ENCODE results near the gene CPE.

Gene CPE

DNA sequence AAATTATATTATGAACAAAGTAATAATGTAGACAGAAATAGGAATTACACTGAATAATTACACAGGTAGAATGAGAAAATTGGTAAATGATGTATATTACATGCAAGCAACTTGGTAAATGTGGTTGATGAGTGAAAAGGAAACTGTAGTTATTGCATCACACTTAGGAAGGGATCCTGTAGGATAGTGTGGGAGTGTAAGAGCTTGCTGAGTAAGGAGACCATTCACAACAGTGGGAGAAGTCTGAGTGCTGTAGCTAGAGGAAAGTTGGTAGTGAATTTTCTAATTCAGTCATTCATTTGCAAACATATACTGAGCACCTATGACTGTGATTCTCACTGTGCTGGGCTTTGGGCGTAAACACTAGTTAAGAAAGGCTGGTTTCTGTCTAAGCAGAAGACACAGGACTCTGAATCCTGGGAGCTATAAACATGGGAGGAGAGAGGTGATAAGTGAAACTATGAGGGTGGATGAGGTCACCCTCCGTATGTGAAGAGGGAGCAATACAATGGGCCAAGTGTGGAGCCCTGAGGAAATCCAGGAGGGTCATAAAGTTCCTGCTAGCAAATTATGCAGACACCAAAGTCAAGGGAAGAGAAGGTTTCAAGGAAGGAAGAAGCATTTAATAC lies 14.2 kb upstream of the CPE start:
- H3K4me3 ChIP-seq (ENCODE audit: control insufficient read depth, low read depth, low read length): no peak overlapping the region
- DNase-seq (ENCODE audit: low read depth): peak; percentile 65
- TF ChIP-seq, protein P1, sequence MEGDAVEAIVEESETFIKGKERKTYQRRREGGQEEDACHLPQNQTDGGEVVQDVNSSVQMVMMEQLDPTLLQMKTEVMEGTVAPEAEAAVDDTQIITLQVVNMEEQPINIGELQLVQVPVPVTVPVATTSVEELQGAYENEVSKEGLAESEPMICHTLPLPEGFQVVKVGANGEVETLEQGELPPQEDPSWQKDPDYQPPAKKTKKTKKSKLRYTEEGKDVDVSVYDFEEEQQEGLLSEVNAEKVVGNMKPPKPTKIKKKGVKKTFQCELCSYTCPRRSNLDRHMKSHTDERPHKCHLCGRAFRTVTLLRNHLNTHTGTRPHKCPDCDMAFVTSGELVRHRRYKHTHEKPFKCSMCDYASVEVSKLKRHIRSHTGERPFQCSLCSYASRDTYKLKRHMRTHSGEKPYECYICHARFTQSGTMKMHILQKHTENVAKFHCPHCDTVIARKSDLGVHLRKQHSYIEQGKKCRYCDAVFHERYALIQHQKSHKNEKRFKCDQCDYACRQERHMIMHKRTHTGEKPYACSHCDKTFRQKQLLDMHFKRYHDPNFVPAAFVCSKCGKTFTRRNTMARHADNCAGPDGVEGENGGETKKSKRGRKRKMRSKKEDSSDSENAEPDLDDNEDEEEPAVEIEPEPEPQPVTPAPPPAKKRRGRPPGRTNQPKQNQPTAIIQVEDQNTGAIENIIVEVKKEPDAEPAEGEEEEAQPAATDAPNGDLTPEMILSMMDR (conservative IDR thresholded peaks at IDR 0.05; ENCODE audit: control insufficient read depth, insufficient read depth, low read depth, low read length): no peak

DNA sequence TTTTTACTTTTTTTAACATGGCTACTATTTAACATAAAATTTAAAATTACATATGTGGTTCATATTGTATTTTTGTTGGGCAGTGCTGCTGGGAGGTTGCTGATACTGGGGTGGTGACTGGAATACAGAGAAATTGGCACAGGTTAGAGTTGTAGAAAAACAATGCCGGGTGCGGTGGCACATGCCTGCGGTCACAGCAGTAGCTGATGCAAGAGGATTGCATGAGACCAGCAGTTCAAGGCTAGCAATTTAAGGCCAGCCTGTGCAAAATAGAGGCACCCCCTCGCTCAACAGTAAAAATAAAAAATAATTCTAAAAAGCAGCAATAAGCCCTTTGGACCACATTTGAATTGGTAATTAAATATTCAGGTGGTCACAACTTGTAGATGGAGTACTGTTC lies 11.8 kb upstream of the CPE start:
- DNase-seq (ENCODE audit: low read depth): no peak
- no peak overlapping the region for H3K4me3 ChIP-seq (ENCODE audit: control insufficient read depth, low read depth, low read length)

DNA sequence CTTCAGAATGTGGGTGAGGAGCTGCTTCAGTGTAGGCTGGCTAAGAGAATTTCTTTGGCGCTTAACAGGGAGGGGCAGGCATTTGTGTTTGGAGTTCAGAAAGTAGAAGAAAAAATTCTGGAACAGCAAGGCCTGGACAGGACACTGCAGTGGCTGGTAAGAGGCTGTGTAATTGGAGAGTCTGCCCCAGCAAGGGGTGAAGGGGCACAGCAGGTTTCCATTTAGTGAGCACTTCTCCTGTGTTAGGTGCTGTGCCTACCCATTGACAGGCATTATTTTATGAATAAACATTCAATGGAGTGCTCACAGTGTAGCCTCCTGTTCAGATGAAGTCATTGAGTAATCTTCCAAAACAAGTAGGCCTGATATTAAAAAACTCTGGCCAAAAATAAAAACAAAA lies 10.7 kb upstream of the CPE start:
- no peak overlapping the region for H3K4me3 ChIP-seq (ENCODE audit: control insufficient read depth, low read depth, low read length)
- DNase-seq (ENCODE audit: low read depth): no peak
- TF ChIP-seq, protein P1 (conservative IDR thresholded peaks at IDR 0.05; ENCODE audit: control insufficient read depth, insufficient read depth, low read depth, low read length): no peak

More for the DNA sequence above, 11.8 kb upstream of the CPE start:
- TF ChIP-seq, protein P1 (conservative IDR thresholded peaks at IDR 0.05; ENCODE audit: control insufficient read depth, insufficient read depth, low read depth, low read length): no peak

DNA sequence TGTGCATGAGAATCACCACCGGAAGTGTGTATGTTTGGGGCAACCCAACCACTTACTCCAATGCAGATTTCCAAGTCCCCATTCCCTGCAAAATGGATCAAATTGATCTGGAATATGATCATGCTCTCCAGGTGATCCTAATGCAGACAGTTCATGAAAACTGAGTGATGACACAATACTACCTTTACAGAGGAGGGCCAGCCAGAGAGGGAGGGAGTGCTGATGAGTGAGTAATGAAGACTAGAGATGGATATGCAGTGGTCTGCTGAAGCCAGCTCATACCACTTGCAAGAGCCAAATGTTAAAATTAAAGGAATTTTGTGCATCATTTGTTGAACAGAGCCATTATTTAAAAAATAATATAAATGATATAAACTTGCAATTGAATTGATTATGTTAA lies 10.2 kb upstream of the CPE start:
- DNase-seq (ENCODE audit: low read depth): no peak
- no peak overlapping the region for H3K4me3 ChIP-seq (ENCODE audit: control insufficient read depth, low read depth, low read length)
- TF ChIP-seq, protein P1 (conservative IDR thresholded peaks at IDR 0.05; ENCODE audit: control insufficient read depth, insufficient read depth, low read depth, low read length): no peak

DNA sequence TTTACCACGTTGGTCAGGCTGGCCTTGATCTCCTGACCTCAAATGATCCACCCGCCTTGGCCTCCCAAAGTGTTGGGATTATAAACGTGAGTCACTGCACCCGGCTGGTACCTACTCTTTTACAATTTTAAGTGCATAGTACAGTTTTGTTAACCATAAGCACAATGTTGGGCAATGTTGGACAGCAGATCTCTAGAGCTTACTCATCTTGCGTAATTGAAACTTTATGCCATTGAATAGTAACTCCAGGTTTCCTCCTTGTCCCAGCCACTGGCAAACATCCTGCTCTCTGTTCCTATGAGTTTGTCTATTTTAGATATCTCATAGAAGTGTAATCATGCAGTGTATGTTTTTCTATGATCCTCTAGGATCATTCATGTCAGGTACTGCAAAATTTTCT lies 9.3 kb upstream of the CPE start:
- H3K4me3 ChIP-seq (ENCODE audit: control insufficient read depth, low read depth, low read length): no peak overlapping the region
- TF ChIP-seq, protein P1 (conservative IDR thresholded peaks at IDR 0.05; ENCODE audit: control insufficient read depth, insufficient read depth, low read depth, low read length): no peak
- DNase-seq (ENCODE audit: low read depth): peak; percentile 78

DNA sequence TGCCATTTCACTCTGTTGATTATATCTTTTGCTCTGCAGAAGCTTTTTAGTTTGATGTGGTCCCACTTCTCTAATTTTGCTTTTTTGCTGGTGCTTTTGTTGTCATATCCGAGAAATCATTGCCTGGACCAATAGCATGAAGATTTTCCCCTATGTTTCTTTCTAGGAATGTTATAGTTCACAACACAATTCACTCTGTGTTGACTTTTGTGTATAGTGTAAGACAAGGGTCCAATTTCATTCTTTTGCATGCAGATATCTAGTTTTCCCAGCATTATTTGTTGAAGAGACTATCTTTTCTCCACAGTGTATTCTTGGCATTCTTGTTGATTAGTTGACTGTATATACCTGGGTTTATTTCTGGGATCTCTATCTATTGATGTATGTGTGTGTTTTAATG lies 8.3 kb upstream of the CPE start:
- H3K4me3 ChIP-seq (ENCODE audit: control insufficient read depth, low read depth, low read length): no peak overlapping the region
- no peak for DNase-seq (ENCODE audit: low read depth)
- TF ChIP-seq, protein P1 (conservative IDR thresholded peaks at IDR 0.05; ENCODE audit: control insufficient read depth, insufficient read depth, low read depth, low read length): no peak

DNA sequence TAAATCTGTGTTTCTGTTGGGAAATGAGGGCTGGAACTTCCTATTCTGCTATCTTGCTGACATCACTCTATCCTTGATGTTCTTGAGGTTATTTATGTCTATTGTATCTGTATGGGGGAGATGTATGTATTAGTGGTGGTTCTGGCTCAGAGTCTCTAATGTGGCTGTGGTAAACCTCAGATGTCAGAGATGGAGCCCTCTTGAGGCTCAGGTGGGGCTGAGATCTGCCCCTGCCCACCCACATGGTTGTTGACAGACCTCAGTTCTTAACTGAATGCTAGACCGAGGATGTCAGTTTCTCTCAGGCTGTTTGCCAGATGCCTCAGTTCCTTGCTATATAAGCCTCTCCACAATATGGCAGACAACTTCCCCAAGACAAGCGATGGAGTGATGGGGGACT lies 3.3 kb upstream of the CPE start:
- TF ChIP-seq, protein P1 (conservative IDR thresholded peaks at IDR 0.05; ENCODE audit: control insufficient read depth, insufficient read depth, low read depth, low read length): no peak
- no peak overlapping the region for H3K4me3 ChIP-seq (ENCODE audit: control insufficient read depth, low read depth, low read length)
- no peak for DNase-seq (ENCODE audit: low read depth)

All from fibroblast of mammary gland (primary cell).